MM.1S (cell line): ENCODE results near the gene NIPBL.

ENCODE experiments used
- DNase-seq: peaks from one replicate; pipeline ENCODE4 v3.0.0-alpha.2; 2015
- H2AFZ ChIP-seq: fragments of 300-600 bp; sonication (generic); 2 replicates; pipeline ENCODE4 v1.6.0; 2016; ENCODE audit warnings: antibody characterized with exemption, low read length
- H3F3A ChIP-seq: fragments of 300-600 bp; sonication (generic); 2 replicates; pipeline ENCODE4 v1.6.1; 2016; ENCODE audit warnings: mild to moderate bottlenecking, antibody characterized with exemption, low read length, moderate library complexity, mixed read lengths; ENCODE audit not compliant: insufficient read depth
- H3K27ac ChIP-seq: fragments of 300-600 bp; sonication (generic); 2 replicates; pipeline ENCODE4 v1.5.1; 2016; ENCODE audit warnings: mild to moderate bottlenecking, low read length
- H3K27me3 ChIP-seq: fragments of 300-600 bp; sonication (generic); replicated peaks from 2 replicates; pipeline ENCODE4 v1.6.0; 2016; ENCODE audit warnings: low read length; ENCODE audit not compliant: insufficient read depth
- H3K36me3 ChIP-seq: fragments of 300-600 bp; sonication (generic); replicated peaks from 2 replicates; pipeline ENCODE4 v1.6.1; 2016; ENCODE audit warnings: mild to moderate bottlenecking, low read length, mixed read lengths; ENCODE audit not compliant: insufficient read depth
- H3K4me1 ChIP-seq: fragments of 300-600 bp; sonication (generic); 2 replicates; pipeline ENCODE4 v1.6.1; 2016; ENCODE audit warnings: low read length, mixed read lengths
- H3K4me2 ChIP-seq: fragments of 300-600 bp; sonication (generic); 2 replicates; pipeline ENCODE4 v1.6.0; 2016; ENCODE audit warnings: low read depth, low read length
- H3K4me3 ChIP-seq: fragments of 300-600 bp; sonication (generic); 2 replicates; pipeline ENCODE4 v1.5.1; 2016; ENCODE audit warnings: low read length, mixed read lengths
- H3K79me2 ChIP-seq: fragments of 300-600 bp; sonication (generic); 2 replicates; pipeline ENCODE4 v1.6.1; 2016; ENCODE audit warnings: mixed run types, low read length, mixed read lengths
- H3K9ac ChIP-seq: fragments of 300-600 bp; sonication (generic); 2 replicates; pipeline ENCODE4 v1.6.1; 2016; ENCODE audit warnings: low read length, mixed read lengths
- H3K9me2 ChIP-seq: fragments of 300-600 bp; sonication (generic); replicated peaks from 2 replicates; pipeline ENCODE4 v1.6.1; 2016; ENCODE audit warnings: mild to moderate bottlenecking, low read length, mixed read lengths; ENCODE audit not compliant: insufficient read depth
- H3K9me3 ChIP-seq: fragments of 300-600 bp; sonication (generic); replicated peaks from 2 replicates; pipeline ENCODE4 v1.6.1; 2016; ENCODE audit warnings: mild to moderate bottlenecking, low read length, mixed read lengths; ENCODE audit not compliant: insufficient read depth
- H4K20me1 ChIP-seq: fragments of 300-600 bp; sonication (generic); 2 replicates; pipeline ENCODE4 v1.6.1; 2016; ENCODE audit warnings: mild to moderate bottlenecking, low read length, moderate library complexity, mixed read lengths; ENCODE audit not compliant: insufficient read depth
- EZH2 ChIP-seq: fragments of 300-600 bp; sonication (generic); optimal IDR thresholded peaks from 2 replicates; pipeline ENCODE3; 2017; ENCODE audit warnings: low read depth, mild to moderate bottlenecking, antibody characterized with exemption, low read length, mixed read lengths
- EZH2phosphoT487 ChIP-seq: fragments of 300-600 bp; sonication (generic); IDR thresholded peaks from 2 replicates; pipeline ENCODE4 v1.6.1; 2018; ENCODE audit warnings: antibody characterized with exemption, low read length
- TF ChIP-seq, protein P1 (sequence below): fragments of 300-600 bp; sonication (generic); IDR thresholded peaks from 2 replicates; pipeline ENCODE4 v1.5.1; 2016; ENCODE audit warnings: antibody characterized with exemption, low read length, mixed read lengths

NIPBL gene

DNA sequence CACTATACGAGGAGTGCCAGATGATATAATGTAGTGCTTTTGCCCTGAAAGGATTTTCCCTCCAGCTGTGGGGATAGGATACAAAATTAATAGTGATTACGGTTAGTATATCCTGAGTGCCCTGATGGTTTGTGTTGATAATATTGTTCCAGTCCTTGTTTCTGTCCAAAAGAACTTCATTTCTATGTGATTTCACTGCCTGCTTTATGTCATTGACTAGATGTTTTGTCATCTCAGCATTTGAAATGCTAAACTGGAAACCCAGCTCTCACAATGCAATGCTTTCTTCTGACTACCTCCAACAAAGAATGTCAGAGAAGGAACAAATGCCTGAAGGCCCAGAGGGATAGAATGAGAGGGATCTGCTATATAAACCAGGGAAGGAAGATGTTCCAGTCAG lies 177.8 kb downstream of the NIPBL start:
- 0 out of 2 replicates have a peak, but pooled peaks cover 3% of the 10 kb centered on the region for H3K4me1 ChIP-seq
- no peaks in the 10 kb centered on the region for H3K79me2 ChIP-seq
- H3K36me3 ChIP-seq: peaks cover 12% of the 10 kb centered on the region; the same call in 1 of the 2 replicates
- no peak overlapping the region for H3K9ac ChIP-seq
- H3F3A ChIP-seq: no peaks in the 10 kb centered on the region
- H2AFZ ChIP-seq: no peak overlapping the region
- no peaks in the 10 kb centered on the region for H3K27me3 ChIP-seq
- no peak for TF ChIP-seq EZH2
- no peak for TF ChIP-seq EZH2phosphoT487
- TF ChIP-seq, protein P1, sequence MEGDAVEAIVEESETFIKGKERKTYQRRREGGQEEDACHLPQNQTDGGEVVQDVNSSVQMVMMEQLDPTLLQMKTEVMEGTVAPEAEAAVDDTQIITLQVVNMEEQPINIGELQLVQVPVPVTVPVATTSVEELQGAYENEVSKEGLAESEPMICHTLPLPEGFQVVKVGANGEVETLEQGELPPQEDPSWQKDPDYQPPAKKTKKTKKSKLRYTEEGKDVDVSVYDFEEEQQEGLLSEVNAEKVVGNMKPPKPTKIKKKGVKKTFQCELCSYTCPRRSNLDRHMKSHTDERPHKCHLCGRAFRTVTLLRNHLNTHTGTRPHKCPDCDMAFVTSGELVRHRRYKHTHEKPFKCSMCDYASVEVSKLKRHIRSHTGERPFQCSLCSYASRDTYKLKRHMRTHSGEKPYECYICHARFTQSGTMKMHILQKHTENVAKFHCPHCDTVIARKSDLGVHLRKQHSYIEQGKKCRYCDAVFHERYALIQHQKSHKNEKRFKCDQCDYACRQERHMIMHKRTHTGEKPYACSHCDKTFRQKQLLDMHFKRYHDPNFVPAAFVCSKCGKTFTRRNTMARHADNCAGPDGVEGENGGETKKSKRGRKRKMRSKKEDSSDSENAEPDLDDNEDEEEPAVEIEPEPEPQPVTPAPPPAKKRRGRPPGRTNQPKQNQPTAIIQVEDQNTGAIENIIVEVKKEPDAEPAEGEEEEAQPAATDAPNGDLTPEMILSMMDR: no peak
- no peaks in the 10 kb centered on the region for H3K9me3 ChIP-seq
- no peaks in the 10 kb centered on the region for H4K20me1 ChIP-seq
- no peak overlapping the region for H3K4me2 ChIP-seq
- H3K27ac ChIP-seq: no peak overlapping the region
- no peak overlapping the region for H3K4me3 ChIP-seq
- no peaks in the 10 kb centered on the region for H3K9me2 ChIP-seq
- DNase-seq: no peak

- no peak overlapping the region for H3K4me3 ChIP-seq
- no peak overlapping the region for H2AFZ ChIP-seq
- H3K9me2 ChIP-seq: no peaks in the 10 kb centered on the region
- no peaks in the 10 kb centered on the region for H3F3A ChIP-seq
- H3K36me3 ChIP-seq: peaks cover 11% of the 10 kb centered on the region; the same call in 1 of the 2 replicates
- no peaks in the 10 kb centered on the region for H3K79me2 ChIP-seq
- TF ChIP-seq EZH2: no peak
- no peak for TF ChIP-seq EZH2phosphoT487
- TF ChIP-seq, protein P1: no peak
- 0 out of 2 replicates have a peak, but pooled peaks cover 3% of the 10 kb centered on the region for H3K4me1 ChIP-seq
- H3K9me3 ChIP-seq: no peaks in the 10 kb centered on the region
- no peaks in the 10 kb centered on the region for H3K27me3 ChIP-seq
- no peak overlapping the region for H3K27ac ChIP-seq
- no peak overlapping the region for H3K4me2 ChIP-seq
- H3K9ac ChIP-seq: no peak overlapping the region
- no peaks in the 10 kb centered on the region for H4K20me1 ChIP-seq
- no peak for DNase-seq
Observed at GRCh38 chr5:37055383-37055990, 178.9 kb downstream of the NIPBL start.

DNA sequence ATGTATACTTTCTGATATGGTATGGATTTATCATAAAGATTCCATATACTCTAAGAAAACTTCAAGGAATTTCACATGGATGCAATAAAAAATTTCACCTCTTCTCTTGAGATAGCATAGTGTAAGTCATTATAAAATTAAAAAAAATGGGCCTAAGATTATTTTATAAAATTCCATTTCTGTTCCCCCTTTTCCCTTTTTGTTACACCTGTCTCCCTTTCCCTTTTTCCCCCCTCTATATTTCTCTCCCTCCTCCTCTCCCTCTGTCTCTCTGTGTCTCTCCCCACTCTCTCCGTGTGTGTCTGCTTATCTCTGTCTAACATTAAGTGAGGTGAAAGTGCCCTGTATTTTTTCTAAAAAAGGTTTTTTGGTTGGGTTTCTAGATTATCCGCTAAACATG lies 180.2 kb downstream of the NIPBL start:
- no peak overlapping the region for H3K27ac ChIP-seq
- H3K27me3 ChIP-seq: no peaks in the 10 kb centered on the region
- H3F3A ChIP-seq: no peaks in the 10 kb centered on the region
- no peak overlapping the region for H3K4me2 ChIP-seq
- no peak overlapping the region for H3K4me3 ChIP-seq
- no peaks in the 10 kb centered on the region for H4K20me1 ChIP-seq
- no peak overlapping the region for H2AFZ ChIP-seq
- H3K9me2 ChIP-seq: no peaks in the 10 kb centered on the region
- H3K79me2 ChIP-seq: no peaks in the 10 kb centered on the region
- TF ChIP-seq EZH2 (no peak), EZH2phosphoT487 (no peak)
- TF ChIP-seq, protein P1: no peak
- 0 out of 2 replicates have a peak, but pooled peaks cover 3% of the 10 kb centered on the region for H3K4me1 ChIP-seq
- H3K9me3 ChIP-seq: no peaks in the 10 kb centered on the region
- peaks cover 6% of the 10 kb centered on the region; the same call in 1 of the 2 replicates for H3K36me3 ChIP-seq
- DNase-seq: no peak
- no peak overlapping the region for H3K9ac ChIP-seq
